Measurements from ENCODE around the gene TIMP2. TPM values are rescaled to one million over a fixed set of nuclear protein-coding genes. Genes with fewer than 3 reads are reported as not detected.

The TIMP2 gene
- total and polyA plus RNA-seq, 2 of the 4 experiments (the other 2 are of a cell fraction) = 43.9 to 416 TPM

DNA sequence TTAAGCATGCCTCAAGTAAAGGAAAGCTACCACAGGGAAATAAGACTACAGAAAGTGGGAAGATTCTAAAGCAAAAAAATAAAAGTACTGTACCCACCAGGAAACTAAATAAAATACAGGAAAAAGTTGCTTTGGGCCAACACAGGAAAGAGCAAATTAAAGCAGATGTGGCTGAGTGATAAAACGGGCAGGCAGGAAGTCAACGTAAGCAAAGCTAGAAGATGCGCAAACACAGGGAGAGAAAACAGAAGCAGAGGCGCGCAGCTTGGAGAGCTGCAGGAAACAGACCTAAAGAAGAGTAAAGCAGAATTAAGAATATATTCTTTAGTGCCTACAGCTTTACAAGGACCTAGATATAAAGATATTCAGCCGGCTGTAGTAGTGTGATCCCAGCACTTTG, 106.3 kb downstream of the TIMP2 start:
- POLR2A ChIA-PET (ENCODE audit: unreplicated experiment) = no interaction called here
- in situ Hi-C loops (cut with MboI; ENCODE audit: low sequenced_read_pairs) = no loop called here

More for the DNA sequence above, 106.3 kb downstream of the TIMP2 start:
- Histone ChIP-seq H3K79me1 (ENCODE audit: low read depth in 1 of 2, low read length in 2 of 2) (peaks cover 30 to 80% of the 10 kb centered on the region in 2 experiments), H3K56ac (ENCODE audit: extremely low read depth, insufficient read depth, low read length) (no peak overlapping the region), H3K9me1 (ENCODE audit: insufficient read depth, low read length) (peaks cover 11% of the 10 kb centered on the region), H2AK5ac (ENCODE audit: low read depth, low read length) (no peak overlapping the region), H3K14ac (replicated peaks; ENCODE audit: low read depth, low read length) (no peak overlapping the region), H3K27me3 (ENCODE audit: control insufficient read depth, insufficient read depth, low read length) (no peaks in the 10 kb centered on the region), H2AFZ (replicated peaks; ENCODE audit: low read length, poor library complexity) (no peak overlapping the region), H2BK15ac (ENCODE audit: low read depth, low read length) (no peak overlapping the region), H3K23ac (ENCODE audit: low read depth, low read length) (no peak overlapping the region), H4K91ac (ENCODE audit: insufficient read depth, low read depth, low read length) (no peak overlapping the region), H3K9me3 (ENCODE audit: control insufficient read depth, insufficient read depth, low read length) (no peaks in the 10 kb centered on the region), H4K8ac (ENCODE audit: low read depth in 2 of 2, low read length in 2 of 2) (no peak overlapping the region), H3K4me3 (ENCODE audit: insufficient read depth, low read depth, low read length) (no peak overlapping the region), H3K36me3 (ENCODE audit: control insufficient read depth, insufficient read depth, low read length) (peaks cover 61% of the 10 kb centered on the region), H3K9ac (ENCODE audit: low read depth, low read length) (no peak overlapping the region), H3K4ac (ENCODE audit: low read depth, low read length) (no peak overlapping the region), H2BK20ac (ENCODE audit: low read depth, low read length) (no peak overlapping the region), H3K4me2 (ENCODE audit: low read depth, low read length) (no peak overlapping the region), H3K4me1 (ENCODE audit: control insufficient read depth, insufficient read depth, low read length) (peaks cover 16% of the 10 kb centered on the region), H3K18ac (ENCODE audit: low read depth, low read length) (no peak overlapping the region), H4K5ac (ENCODE audit: low read depth, low read length) (no peak overlapping the region), H2BK120ac (ENCODE audit: low read depth, low read length) (no peak overlapping the region), H2BK5ac (ENCODE audit: low read depth, low read length, poor library complexity, severe bottlenecking) (no peak overlapping the region), H2AK9ac (replicated peaks; ENCODE audit: low read depth, low read length, poor library complexity) (no peak overlapping the region), H3K27ac (ENCODE audit: insufficient read depth, low read length) (no peak overlapping the region), H4K20me1 (ENCODE audit: insufficient read depth, low read length) (peaks cover 12% of the 10 kb centered on the region)
- dilution Hi-C loops (cut with HindIII; ENCODE audit: low sequenced_read_pairs, unreplicated experiment) = no loop called here
- intact Hi-C loops (cut with micrococcal nuclease) = no loop called here
- BruUV-seq (replicated peaks) = no TSS peak
- 80% methylated on average over 1 of the region's 6 CpGs; no CpG with 5 or more reads in 1 of the 2 experiments for WGBS, 2 experiments (ENCODE audit: extremely low coverage in 2 of 2, insufficient read length in 1 of 2)
- TF ChIP-seq MAZ (IDR thresholded peaks at IDR 0.05; ENCODE audit: borderline replicate concordance, low read depth, low read length) (no peak), RFX5 (IDR thresholded peaks at IDR 0.05; ENCODE audit: low read depth, low read length) (no peak), NFE2L2 (IDR thresholded peaks at IDR 0.05; ENCODE audit: low read depth, low read length) (no peak), MXI1 (IDR thresholded peaks at IDR 0.05; ENCODE audit: borderline replicate concordance, low read depth, low read length) (no peak), USF2 (IDR thresholded peaks at IDR 0.05; ENCODE audit: low read depth, low read length) (no peak), RAD21 (IDR thresholded peaks at IDR 0.05; ENCODE audit: low read length) (no peak), MAFK (IDR thresholded peaks at IDR 0.05; ENCODE audit: low read depth, low read length) (no peak), CHD1 (IDR thresholded peaks at IDR 0.05; ENCODE audit: low read depth, low read length) (no peak), BHLHE40 (IDR thresholded peaks at IDR 0.05; ENCODE audit: low read depth, low read length) (no peak), CEBPB (IDR thresholded peaks at IDR 0.05; ENCODE audit: low read depth, low read length) (no peak), SMC3 (IDR thresholded peaks at IDR 0.05; ENCODE audit: low read depth, low read length) (no peak), CTCF (conservative IDR thresholded peaks at IDR 0.05; ENCODE audit: low read depth, low read length) (no peak), RCOR1 (IDR thresholded peaks at IDR 0.05; ENCODE audit: insufficient replicate concordance, low read length) (no peak), FOS (IDR thresholded peaks at IDR 0.05; ENCODE audit: low read depth, low read length) (no peak), POLR2A (IDR thresholded peaks at IDR 0.05; ENCODE audit: low read depth, low read length) (no peak)
- TF ChIP-seq, protein P1, sequence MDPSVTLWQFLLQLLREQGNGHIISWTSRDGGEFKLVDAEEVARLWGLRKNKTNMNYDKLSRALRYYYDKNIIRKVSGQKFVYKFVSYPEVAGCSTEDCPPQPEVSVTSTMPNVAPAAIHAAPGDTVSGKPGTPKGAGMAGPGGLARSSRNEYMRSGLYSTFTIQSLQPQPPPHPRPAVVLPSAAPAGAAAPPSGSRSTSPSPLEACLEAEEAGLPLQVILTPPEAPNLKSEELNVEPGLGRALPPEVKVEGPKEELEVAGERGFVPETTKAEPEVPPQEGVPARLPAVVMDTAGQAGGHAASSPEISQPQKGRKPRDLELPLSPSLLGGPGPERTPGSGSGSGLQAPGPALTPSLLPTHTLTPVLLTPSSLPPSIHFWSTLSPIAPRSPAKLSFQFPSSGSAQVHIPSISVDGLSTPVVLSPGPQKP (IDR thresholded peaks at IDR 0.05; ENCODE audit: borderline replicate concordance, low read depth, low read length) = no peak
- ATAC-seq (ENCODE audit: low read depth) (no peak), DNase-seq (no peak)
- CTCF ChIA-PET = no interaction called here
